HUES6 (cell line): Measurements from ENCODE around the gene C16orf46.
"Not testable (repeated sequence)": the region's sequence is repeated elsewhere in the genome, so short reads cannot be mapped to it uniquely, and the experiment has no call there.

ENCODE experiments used
- H3K27ac ChIP-seq: 2 replicates; pipeline ENCODE4 v1.7.0; 2013; ENCODE audit warnings: low read depth, mild to moderate bottlenecking, low read length, inconsistent platforms
- H3K27me3 ChIP-seq: 2 replicates; pipeline ENCODE4 v1.6.1; 2013; ENCODE audit warnings: low read length; ENCODE audit not compliant: control insufficient read depth, insufficient read depth
- H3K36me3 ChIP-seq: 2 replicates; pipeline ENCODE4 v1.6.1; 2013; ENCODE audit warnings: low read length; ENCODE audit not compliant: control insufficient read depth, insufficient read depth
- H3K4me1 ChIP-seq: 2 replicates; pipeline ENCODE4 v1.6.1; 2013; ENCODE audit warnings: low read length; ENCODE audit not compliant: control insufficient read depth, insufficient read depth
- H3K4me3 ChIP-seq: 2 replicates; pipeline ENCODE4 v1.5.1; 2013; ENCODE audit warnings: low read depth, low read length
- H3K9ac ChIP-seq: one replicate; pipeline ENCODE4 v1.6.1; 2013; ENCODE audit warnings: mild to moderate bottlenecking, low read length
- H3K9me3 ChIP-seq: 2 replicates; pipeline ENCODE4 v1.6.1; 2013; ENCODE audit warnings: low read depth, low read length; ENCODE audit not compliant: control insufficient read depth, insufficient read depth

C16orf46 gene

GRCh38 chr16:81077076-81077940, at the start of gene C16orf46:
Gene C16orf46 (minus strand): TSS chr16:81077238. CDS start chr16:81063955, 13,283 bp downstream.
- H3K27me3 ChIP-seq, result no peaks in the 10 kb centered on the region

GRCh38 chr16:81123092-81123852, 46.2 kb upstream of the C16orf46 start:
- Histone ChIP-seq H3K36me3 (no peaks in the 10 kb centered on the region), H3K9me3 (no peaks in the 10 kb centered on the region), H3K4me3 (no peak overlapping the region), H3K27me3 (no peaks in the 10 kb centered on the region), H3K27ac (no peak overlapping the region), H3K9ac (no peak overlapping the region), H3K4me1 (no peaks in the 10 kb centered on the region)

More at GRCh38 chr16:81077076-81077940, at the start of gene C16orf46:
- Histone ChIP-seq H3K9ac (peak within 1 kb of the TSS; percentile 91), H3K4me1 (peaks cover 13% of the 10 kb centered on the region; the same call in 1 of the 2 replicates), H3K9me3 (no peaks in the 10 kb centered on the region), H3K4me3 (peak within 1 kb of the TSS; percentile 72), H3K36me3 (peaks cover 5% of the 10 kb centered on the region; the same call in 1 of the 2 replicates), H3K27ac (peak within 1 kb of the TSS; percentile 86)

- H3K27me3 ChIP-seq, result no peaks in the 10 kb centered on the region
- H3K4me3 ChIP-seq, result no peak overlapping the region
- H3K9ac ChIP-seq, result no peak overlapping the region
- H3K27ac ChIP-seq, result no peak overlapping the region
- H3K36me3 ChIP-seq, result no peaks in the 10 kb centered on the region
- H3K4me1 ChIP-seq, result no peaks in the 10 kb centered on the region
- H3K9me3 ChIP-seq, result no peaks in the 10 kb centered on the region
Measured at GRCh38 chr16:81121474-81121990, 44.5 kb upstream of the C16orf46 start.

GRCh38 chr16:81117436-81117835, 40.4 kb upstream of the C16orf46 start:
- Histone ChIP-seq H3K9ac (no peak overlapping the region), H3K36me3 (no peaks in the 10 kb centered on the region), H3K27ac (no peak overlapping the region), H3K4me1 (no peaks in the 10 kb centered on the region), H3K9me3 (no peaks in the 10 kb centered on the region), H3K27me3 (no peaks in the 10 kb centered on the region), H3K4me3 (no peak overlapping the region)

- Histone ChIP-seq H3K27ac (no peak overlapping the region), H3K9ac (no peak overlapping the region), H3K4me3 (no peak overlapping the region), H3K27me3 (no peaks in the 10 kb centered on the region), H3K36me3 (no peaks in the 10 kb centered on the region), H3K4me1 (no peaks in the 10 kb centered on the region), H3K9me3 (no peaks in the 10 kb centered on the region)
Measured at GRCh38 chr16:81116285-81116684, 39.2 kb upstream of the C16orf46 start.

GRCh38 chr16:81112453-81112852, 35.4 kb upstream of the C16orf46 start:
- no peak overlapping the region for H3K27ac ChIP-seq
- H3K9ac ChIP-seq, result no peak overlapping the region
- H3K9me3 ChIP-seq, result no peaks in the 10 kb centered on the region
- H3K4me1 ChIP-seq, result no peaks in the 10 kb centered on the region
- H3K27me3 ChIP-seq, result no peaks in the 10 kb centered on the region; the same call in 1 of the 2 replicates
- H3K36me3 ChIP-seq, result no peaks in the 10 kb centered on the region
- H3K4me3 ChIP-seq, result no peak overlapping the region

- not testable (repeated sequence) for H3K4me1 ChIP-seq, H3K9ac ChIP-seq, H3K27me3 ChIP-seq, H3K36me3 ChIP-seq, H3K4me3 ChIP-seq, H3K9me3 ChIP-seq, H3K27ac ChIP-seq
Measured at GRCh38 chr16:81109274-81109673, 32.2 kb upstream of the C16orf46 start.

- Histone ChIP-seq H3K9me3 (no peaks in the 10 kb centered on the region), H3K4me3 (no peak overlapping the region), H3K9ac (no peak overlapping the region), H3K4me1 (no peaks in the 10 kb centered on the region), H3K27me3 (no peaks in the 10 kb centered on the region; the same call in 1 of the 2 replicates), H3K36me3 (no peaks in the 10 kb centered on the region), H3K27ac (no peak overlapping the region)
Measured at GRCh38 chr16:81107511-81107910, 30.5 kb upstream of the C16orf46 start.

GRCh38 chr16:81106826-81107503, 29.9 kb upstream of the C16orf46 start:
- Histone ChIP-seq H3K36me3 (no peaks in the 10 kb centered on the region), H3K27ac (no peak overlapping the region), H3K9me3 (no peaks in the 10 kb centered on the region), H3K4me1 (no peaks in the 10 kb centered on the region), H3K4me3 (no peak overlapping the region), H3K9ac (no peak overlapping the region), H3K27me3 (no peaks in the 10 kb centered on the region; the same call in 1 of the 2 replicates)

GRCh38 chr16:81105946-81106345, 28.9 kb upstream of the C16orf46 start:
- Histone ChIP-seq H3K4me1 (no peaks in the 10 kb centered on the region), H3K36me3 (no peaks in the 10 kb centered on the region)

More at GRCh38 chr16:81105946-81106345, 28.9 kb upstream of the C16orf46 start:
- H3K9ac ChIP-seq, result no peak overlapping the region
- H3K9me3 ChIP-seq, result no peaks in the 10 kb centered on the region
- no peaks in the 10 kb centered on the region; the same call in 1 of the 2 replicates for H3K27me3 ChIP-seq
- H3K27ac ChIP-seq, result no peak overlapping the region
- H3K4me3 ChIP-seq, result no peak overlapping the region
